ENCODE measurements around the gene OR51A7.

OR51A7 gene

GRCh38 chr11:4957396-4957795 lies 53.8 kb downstream of the OR51A7 start:
- DNase-seq, result no peak

Measured in stimulated activated CD4-positive, alpha-beta T cell treated with anti-CD3 and anti-CD28 coated beads, Interleukin-12 subunit alpha, Interleukin-12 subunit beta, amount 100 ng/mL, for 4 hours (primary cell).